ENCODE data around the gene AP1B1.

Gene AP1B1

GRCh38 chr22:29299136-29299900 lies 89.1 kb downstream of the AP1B1 start:
- no peak for DNase-seq (ENCODE audit: low spot score)

DNA sequence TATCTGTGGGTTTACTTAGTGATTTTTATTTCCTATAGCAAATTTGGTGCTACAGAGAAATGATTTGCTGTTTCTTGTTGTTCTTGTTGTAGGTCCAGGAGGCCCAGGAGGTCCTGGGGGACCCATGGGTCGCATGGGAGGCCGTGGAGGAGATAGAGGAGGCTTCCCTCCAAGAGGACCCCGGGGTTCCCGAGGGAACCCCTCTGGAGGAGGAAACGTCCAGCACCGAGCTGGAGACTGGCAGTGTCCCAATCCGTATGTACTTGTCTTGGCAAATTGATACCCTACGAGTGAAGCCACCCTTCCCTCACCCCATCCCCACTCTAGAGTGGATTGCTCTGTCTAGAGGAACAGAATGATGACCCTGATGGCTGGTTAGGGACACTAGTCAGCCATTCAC lies 89.7 kb downstream of the AP1B1 start:
- DNase-seq (ENCODE audit: low spot score): no peak

GRCh38 chr22:29292379-29292778 lies 96.0 kb downstream of the AP1B1 start:
- DNase-seq (ENCODE audit: low spot score): no peak

DNA sequence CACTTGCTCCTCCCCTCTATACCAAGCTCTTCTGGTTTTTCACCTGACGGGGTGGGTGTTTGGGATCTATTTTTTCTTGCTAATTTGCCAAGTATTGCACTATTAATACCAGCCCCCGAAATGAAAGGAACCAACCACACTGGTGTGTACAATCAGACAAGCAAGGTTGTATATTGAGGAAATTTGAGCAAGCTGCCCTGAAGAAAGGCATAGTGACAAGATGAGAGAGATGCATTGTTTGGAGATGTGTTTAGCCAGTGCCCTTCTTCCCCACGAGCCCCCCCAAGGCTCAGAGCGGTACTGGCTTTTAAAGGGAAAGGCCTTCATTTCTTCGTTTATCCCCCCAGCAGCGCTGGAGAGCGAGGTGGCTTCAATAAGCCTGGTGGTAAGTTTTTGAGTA lies 97.2 kb downstream of the AP1B1 start:
- DNase-seq (ENCODE audit: low spot score): no peak

GRCh38 chr22:29290061-29290460 lies 98.3 kb downstream of the AP1B1 start:
- DNase-seq (ENCODE audit: low spot score): no peak

DNA sequence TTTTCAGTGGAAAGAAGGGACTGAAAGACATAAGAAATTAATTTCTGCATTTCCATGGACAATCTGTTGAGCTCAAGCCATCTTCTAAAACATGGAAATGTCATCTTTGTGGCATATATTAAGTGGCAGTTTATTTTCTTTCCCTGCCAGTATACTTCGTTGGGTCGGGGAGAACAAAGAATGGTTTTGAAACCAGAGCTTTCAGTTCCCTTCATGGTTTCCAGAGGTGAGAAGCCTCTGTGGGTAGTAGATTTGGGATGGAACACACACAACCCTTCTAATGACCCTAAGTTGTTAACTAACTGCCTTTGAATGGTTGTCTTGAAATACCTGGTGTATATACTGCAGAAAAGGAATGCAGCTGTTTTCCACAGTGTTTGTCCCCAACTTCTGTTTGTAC lies 99.5 kb downstream of the AP1B1 start:
- DNase-seq (ENCODE audit: low spot score): no peak

- no peak for DNase-seq (ENCODE audit: low spot score)
These were observed 104.2 kb downstream of the AP1B1 start for GRCh38 chr22:29284196-29284595.

GRCh38 chr22:29277927-29278326 lies 110.4 kb downstream of the AP1B1 start:
- no peak for DNase-seq (ENCODE audit: low spot score)

All from RKO (cell line).